ENCODE data around the gene HAUS6.

- TF ChIP-seq CTCF (IDR thresholded peaks at IDR 0.05; ENCODE audit: low read depth, low read length, missing input control) (no peak), RAD21 (IDR thresholded peaks at IDR 0.05) (no peak), REST (IDR thresholded peaks at IDR 0.05) (no peak), JUND (IDR thresholded peaks at IDR 0.05) (no peak), YY1 (IDR thresholded peaks at IDR 0.05) (no peak), TAF1 (conservative IDR thresholded peaks at IDR 0.05) (no peak), RXRA (IDR thresholded peaks at IDR 0.05) (no peak), MAX (IDR thresholded peaks at IDR 0.05) (no peak), SP1 (IDR thresholded peaks at IDR 0.05) (no peak), ATF3 (IDR thresholded peaks at IDR 0.05) (no peak), GABPA (IDR thresholded peaks at IDR 0.05 in 1 of 2, conservative IDR thresholded peaks at IDR 0.05 in 1 of 2) (no peak), ZBTB33 (IDR thresholded peaks at IDR 0.05) (no peak)
Measured at GRCh38 chr9:19130436-19130835, 27.7 kb upstream of the HAUS6 start.
